HEK293 (cell line): ENCODE measurements around the gene SMIM26.
"Not testable (repeated sequence)": the region's sequence is repeated elsewhere in the genome, so short reads cannot be mapped to it uniquely, and the experiment has no call there.

Experiments
- CTCF ChIA-PET: fragments of 350-600 bp; formaldehyde crosslinking; extraction: SDS; loops from one replicate; lab custom pipeline; 2021; ENCODE audit warnings: antibody characterized with exemption; lab: Yijun Ruan, JAX
- POLR2A ChIA-PET: fragments of 300-600 bp; formaldehyde crosslinking; extraction: SDS; loops from one replicate; lab custom pipeline; 2020; ENCODE audit warnings: antibody characterized with exemption, inconsistent platforms; lab: Yijun Ruan, JAX
- H3K27ac ChIP-seq: fragments of 200-500 bp; sonication (Bioruptor generic); 2 replicates; pipeline ENCODE4 v1.5.1; 2014; ENCODE audit warnings: low read depth, low read length, control low read depth, inconsistent platforms; ENCODE audit errors: extremely low read depth
- H3K36me3 ChIP-seq, 2 experiments: fragments of 200-500 bp in 1 of 2; sonication (Bioruptor generic) in 1 of 2; 1 replicate in 1 of 2; 2 replicates in 1 of 2; pipeline ENCODE4 v1.5.1; 2014 to 2017; ENCODE audit warnings: inconsistent platforms in 2 of 2, low read length in 2 of 2; ENCODE audit not compliant: control insufficient read depth in 2 of 2, insufficient read depth in 1 of 2
- H3K4me1 ChIP-seq: fragments of 200-500 bp; sonication (Bioruptor generic); 2 replicates; pipeline ENCODE4 v1.5.1; 2014; ENCODE audit warnings: mild to moderate bottlenecking, low read length, inconsistent platforms; ENCODE audit not compliant: control insufficient read depth, insufficient read depth
- H3K4me3 ChIP-seq: 2 replicates; pipeline ENCODE4 v1.5.1; 2011; ENCODE audit warnings: low read depth, mild to moderate bottlenecking, control low read depth, low read length, moderate library complexity
- H3K9me3 ChIP-seq: fragments of 200-500 bp; sonication (Bioruptor generic); 2 replicates; pipeline ENCODE4 v1.5.1; 2014; ENCODE audit warnings: low read depth, low read length, inconsistent platforms; ENCODE audit not compliant: control insufficient read depth, insufficient read depth
- HOXA7 ChIP-seq: sonication (generic); formaldehyde crosslinking; IDR thresholded peaks from 2 replicates; pipeline ENCODE4 v1.8.1; 2022; ENCODE audit warnings: missing genetic modification reagents, borderline replicate concordance
- PRDM1 ChIP-seq: fragments of 450-650 bp; formaldehyde crosslinking; IDR thresholded peaks from 2 replicates; pipeline ENCODE4; 2016; ENCODE audit warnings: missing biosample characterization, missing genetic modification characterization
- REPIN1 ChIP-seq: fragments of 450-650 bp; formaldehyde crosslinking; IDR thresholded peaks from 2 replicates; pipeline ENCODE4 v1.5.1; 2017; ENCODE audit warnings: missing biosample characterization, missing genetic modification characterization, low read depth
- SCRT2 ChIP-seq: fragments of 450-650 bp; formaldehyde crosslinking; IDR thresholded peaks from 2 replicates; pipeline ENCODE4 v1.5.1; 2016; ENCODE audit warnings: missing biosample characterization, missing genetic modification characterization
- SP2 ChIP-seq: fragments of 450-650 bp; formaldehyde crosslinking; IDR thresholded peaks from 2 replicates; pipeline ENCODE4 v1.5.1; 2016; ENCODE audit warnings: missing biosample characterization, missing genetic modification characterization
- ZFP3 ChIP-seq: fragments of 450-650 bp; formaldehyde crosslinking; IDR thresholded peaks from 2 replicates; pipeline ENCODE4 v1.5.1; 2016; ENCODE audit warnings: low read depth, missing biosample characterization, missing genetic modification characterization
- ZNF366 ChIP-seq: fragments of 450-650 bp; formaldehyde crosslinking; conservative IDR thresholded peaks from 2 replicates; pipeline ENCODE4 v1.5.1; 2016; ENCODE audit warnings: missing biosample characterization, missing genetic modification characterization
- ZNF521 ChIP-seq: fragments of 450-650 bp; formaldehyde crosslinking; IDR thresholded peaks from 2 replicates; pipeline ENCODE4 v1.5.1; 2017; ENCODE audit warnings: missing biosample characterization, mild to moderate bottlenecking, missing genetic modification characterization
- TF ChIP-seq, protein P1 (sequence below): fragments of 450-650 bp; formaldehyde crosslinking; IDR thresholded peaks from 2 replicates; pipeline ENCODE4 v1.5.1; 2017; ENCODE audit warnings: missing biosample characterization, mild to moderate bottlenecking, missing genetic modification characterization, moderate library complexity
- TF ChIP-seq, protein P2 (sequence below): fragments of 450-650 bp; formaldehyde crosslinking; IDR thresholded peaks from 2 replicates; pipeline ENCODE4 v1.5.1; 2016; ENCODE audit warnings: missing biosample characterization, missing genetic modification characterization

SMIM26 gene

DNA sequence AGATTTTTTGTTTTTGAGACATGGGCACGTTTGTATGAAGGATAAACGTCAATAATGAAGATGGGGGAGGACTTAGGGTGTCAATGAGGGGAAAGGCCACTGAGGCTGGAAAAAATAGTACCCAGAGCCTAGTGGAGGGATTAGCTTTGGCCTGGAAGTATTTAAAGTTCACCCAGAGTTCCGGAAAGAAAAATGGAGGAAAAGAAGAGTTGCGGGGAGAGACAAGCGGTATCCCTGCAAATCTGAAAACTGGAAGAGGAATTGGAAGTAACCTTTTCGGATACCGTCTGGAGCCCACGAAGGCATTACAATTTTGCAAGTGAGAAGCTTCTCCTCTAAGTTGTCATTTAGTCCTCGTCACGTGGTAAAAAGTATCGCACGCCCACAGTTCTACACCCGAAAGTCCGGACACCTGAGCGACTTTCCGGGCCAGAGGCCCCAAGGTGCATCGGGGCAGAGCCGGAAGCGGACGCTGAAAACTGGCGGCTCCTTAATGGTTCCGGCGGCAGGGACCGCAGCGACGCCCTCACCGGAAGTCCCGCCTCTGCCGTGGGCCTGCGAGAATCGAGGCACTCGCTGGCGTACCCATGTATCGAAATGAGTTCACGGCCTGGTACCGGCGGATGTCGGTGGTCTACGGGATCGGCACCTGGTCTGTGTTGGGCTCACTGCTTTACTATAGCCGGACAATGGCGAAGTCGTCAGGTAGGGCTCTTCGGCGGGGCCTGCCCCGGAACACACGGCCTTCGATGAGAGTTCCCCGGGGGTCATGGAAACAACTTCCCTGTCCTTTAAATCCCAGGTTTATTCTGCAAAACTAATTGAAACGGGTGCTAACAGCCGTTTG lies at the start of gene SMIM26 (continued):
- TF ChIP-seq, protein P1, sequence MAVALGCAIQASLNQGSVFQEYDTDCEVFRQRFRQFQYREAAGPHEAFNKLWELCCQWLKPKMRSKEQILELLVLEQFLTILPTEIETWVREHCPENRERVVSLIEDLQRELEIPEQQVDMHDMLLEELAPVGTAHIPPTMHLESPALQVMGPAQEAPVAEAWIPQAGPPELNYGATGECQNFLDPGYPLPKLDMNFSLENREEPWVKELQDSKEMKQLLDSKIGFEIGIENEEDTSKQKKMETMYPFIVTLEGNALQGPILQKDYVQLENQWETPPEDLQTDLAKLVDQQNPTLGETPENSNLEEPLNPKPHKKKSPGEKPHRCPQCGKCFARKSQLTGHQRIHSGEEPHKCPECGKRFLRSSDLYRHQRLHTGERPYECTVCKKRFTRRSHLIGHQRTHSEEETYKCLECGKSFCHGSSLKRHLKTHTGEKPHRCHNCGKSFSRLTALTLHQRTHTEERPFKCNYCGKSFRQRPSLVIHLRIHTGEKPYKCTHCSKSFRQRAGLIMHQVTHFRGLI (tag by site-specific recombination) = peak; percentile 81; the same call in 1 of the 2 replicates
- peak; percentile 96 for TF ChIP-seq SP2 (tag by site-specific recombination)
- TF ChIP-seq ZFP3 (tag by site-specific recombination) = 0 out of 2 replicates have a peak, but pooled peaks have one; percentile 18
- TF ChIP-seq, protein P2, sequence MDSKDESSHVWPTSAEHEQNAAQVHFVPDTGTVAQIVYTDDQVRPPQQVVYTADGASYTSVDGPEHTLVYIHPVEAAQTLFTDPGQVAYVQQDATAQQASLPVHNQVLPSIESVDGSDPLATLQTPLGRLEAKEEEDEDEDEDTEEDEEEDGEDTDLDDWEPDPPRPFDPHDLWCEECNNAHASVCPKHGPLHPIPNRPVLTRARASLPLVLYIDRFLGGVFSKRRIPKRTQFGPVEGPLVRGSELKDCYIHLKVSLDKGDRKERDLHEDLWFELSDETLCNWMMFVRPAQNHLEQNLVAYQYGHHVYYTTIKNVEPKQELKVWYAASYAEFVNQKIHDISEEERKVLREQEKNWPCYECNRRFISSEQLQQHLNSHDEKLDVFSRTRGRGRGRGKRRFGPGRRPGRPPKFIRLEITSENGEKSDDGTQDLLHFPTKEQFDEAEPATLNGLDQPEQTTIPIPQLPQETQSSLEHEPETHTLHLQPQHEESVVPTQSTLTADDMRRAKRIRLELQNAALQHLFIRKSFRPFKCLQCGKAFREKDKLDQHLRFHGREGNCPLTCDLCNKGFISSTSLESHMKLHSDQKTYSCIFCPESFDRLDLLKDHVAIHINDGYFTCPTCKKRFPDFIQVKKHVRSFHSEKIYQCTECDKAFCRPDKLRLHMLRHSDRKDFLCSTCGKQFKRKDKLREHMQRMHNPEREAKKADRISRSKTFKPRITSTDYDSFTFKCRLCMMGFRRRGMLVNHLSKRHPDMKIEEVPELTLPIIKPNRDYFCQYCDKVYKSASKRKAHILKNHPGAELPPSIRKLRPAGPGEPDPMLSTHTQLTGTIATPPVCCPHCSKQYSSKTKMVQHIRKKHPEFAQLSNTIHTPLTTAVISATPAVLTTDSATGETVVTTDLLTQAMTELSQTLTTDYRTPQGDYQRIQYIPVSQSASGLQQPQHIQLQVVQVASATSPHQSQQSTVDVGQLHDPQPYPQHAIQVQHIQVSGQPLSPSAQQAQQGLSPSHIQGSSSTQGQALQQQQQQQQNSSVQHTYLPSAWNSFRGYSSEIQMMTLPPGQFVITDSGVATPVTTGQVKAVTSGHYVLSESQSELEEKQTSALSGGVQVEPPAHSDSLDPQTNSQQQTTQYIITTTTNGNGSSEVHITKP (tag by site-specific recombination) = peak; percentile 84
- peak; percentile 49 for TF ChIP-seq ZNF366 (tag by site-specific recombination)
- TF ChIP-seq SCRT2 (tag by site-specific recombination) = 0 out of 2 replicates have a peak, but pooled peaks have one; percentile 26

DNA sequence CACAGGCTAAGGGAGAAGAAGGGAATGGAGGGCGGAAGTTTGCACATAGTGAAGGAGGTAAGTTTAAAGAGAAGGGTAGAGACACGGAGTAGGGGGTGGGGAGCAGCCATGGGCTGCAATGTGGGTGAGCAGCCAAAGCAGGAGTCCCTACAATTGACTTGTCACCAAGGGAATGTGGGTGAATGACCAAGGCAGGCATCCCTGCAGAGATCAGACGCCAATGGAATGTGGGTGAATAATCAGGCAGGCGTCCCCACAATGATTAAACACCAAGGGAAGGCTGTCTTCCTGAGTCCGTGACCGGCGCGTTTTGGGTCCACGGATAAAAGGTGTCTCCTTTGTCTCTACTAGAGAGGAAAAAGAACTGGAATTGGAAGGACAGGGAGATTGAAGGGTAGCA lies 45.2 kb upstream of the SMIM26 start:
- H3K9me3 ChIP-seq, H3K4me1 ChIP-seq, H3K27ac ChIP-seq, H3K4me3 ChIP-seq: not testable (repeated sequence)
- ChIA-PET CTCF (interaction anchor here (0.6 kb wide), 1 partner anchor 18 kb away, joined by 5 read pairs; no protein-coding TSS in a partner anchor), POLR2A (interaction anchor here (2.1 kb wide), 1 partner anchor 15 kb away, joined by 6 read pairs; the partner anchor contains the start of gene SEC23B)
- peaks cover 17 to 47% of the 10 kb centered on the region in 2 experiments; a peak in 2 of 3 replicates for H3K36me3 ChIP-seq

DNA sequence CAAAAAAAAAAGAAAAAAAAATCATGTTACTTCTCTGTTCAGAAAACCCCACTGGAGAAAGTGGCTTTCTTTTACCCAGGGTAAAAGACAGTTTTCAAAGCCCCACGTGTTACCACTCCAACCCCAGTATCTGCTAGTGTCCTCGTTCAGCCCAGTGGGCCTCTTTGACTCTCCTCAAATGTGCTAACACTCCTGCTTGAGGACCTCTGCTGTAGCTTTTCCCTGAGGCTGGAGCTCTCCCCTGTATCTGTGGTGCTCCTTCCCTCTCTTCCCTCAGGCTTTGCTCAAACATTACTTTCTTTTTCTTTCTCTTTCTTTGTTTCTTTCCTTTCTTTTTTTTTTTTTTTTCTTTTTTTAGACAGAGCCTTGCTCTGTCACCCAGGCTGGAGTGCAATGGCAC lies 44.2 kb upstream of the SMIM26 start:
- POLR2A ChIA-PET = interaction anchor here (0.7 to 2.1 kb wide), 2 partner anchors 16 to 136 kb away, joined by 4 to 6 read pairs; partner anchors contain the start of gene SEC23B
- no peak overlapping the region for H3K27ac ChIP-seq

More for the DNA sequence above, 44.2 kb upstream of the SMIM26 start:
- no peaks in the 10 kb centered on the region for H3K9me3 ChIP-seq
- CTCF ChIA-PET = no interaction called here
- H3K36me3 ChIP-seq = peaks cover 25 to 52% of the 10 kb centered on the region in 2 experiments
- H3K4me1 ChIP-seq = no peaks in the 10 kb centered on the region
- peak; percentile 94 for TF ChIP-seq PRDM1 (tag by site-specific recombination)
- no peak for TF ChIP-seq HOXA7
- no peak for TF ChIP-seq REPIN1 (tag by site-specific recombination)
- no peak for TF ChIP-seq ZNF521 (tag by site-specific recombination)
- TF ChIP-seq, protein P2 (tag by site-specific recombination) = no peak
- H3K4me3 ChIP-seq = no peak overlapping the region
